Myocyte (in vitro differentiated cells): ENCODE measurements around the gene IGHMBP2. TPM values are rescaled to one million over a fixed set of nuclear protein-coding genes. Genes with fewer than 3 reads are reported as not detected.

ENCODE experiments used
- DNase-seq: peaks from one replicate; pipeline ENCODE4 v3.0.0-alpha.2; 2012; ENCODE audit warnings: low read depth
- total RNA-seq: library from RNA; depleted of rRNA; stranded (reverse); fragments of >200 nt; gene quantifications from 2 replicates; pipeline ENCODE4 v1.2.3, GENCODE V29; 2014

Gene IGHMBP2
- total RNA-seq, 1 donor from 2014 or later: 9.7 TPM

DNA sequence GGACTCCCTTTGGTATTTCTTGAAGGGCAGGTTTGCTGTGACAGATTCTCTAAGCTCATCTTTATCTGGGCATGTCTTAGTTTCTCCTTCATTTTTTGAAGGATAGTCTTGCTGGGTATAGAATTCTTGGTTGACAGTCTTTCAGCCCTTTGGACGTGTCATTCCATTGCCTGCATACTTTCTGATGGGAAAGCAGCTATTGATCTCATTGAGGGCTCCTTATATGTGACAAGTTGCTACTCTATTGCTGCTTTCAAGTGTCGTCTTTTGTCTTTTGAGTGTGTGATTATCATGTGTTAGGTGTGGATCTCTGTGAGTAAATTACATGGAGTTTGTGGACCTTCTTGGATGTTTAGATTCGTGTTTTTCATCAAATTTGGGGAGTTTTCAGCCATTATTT is 21.9 kb downstream of the IGHMBP2 start:
- no peak for DNase-seq

DNA sequence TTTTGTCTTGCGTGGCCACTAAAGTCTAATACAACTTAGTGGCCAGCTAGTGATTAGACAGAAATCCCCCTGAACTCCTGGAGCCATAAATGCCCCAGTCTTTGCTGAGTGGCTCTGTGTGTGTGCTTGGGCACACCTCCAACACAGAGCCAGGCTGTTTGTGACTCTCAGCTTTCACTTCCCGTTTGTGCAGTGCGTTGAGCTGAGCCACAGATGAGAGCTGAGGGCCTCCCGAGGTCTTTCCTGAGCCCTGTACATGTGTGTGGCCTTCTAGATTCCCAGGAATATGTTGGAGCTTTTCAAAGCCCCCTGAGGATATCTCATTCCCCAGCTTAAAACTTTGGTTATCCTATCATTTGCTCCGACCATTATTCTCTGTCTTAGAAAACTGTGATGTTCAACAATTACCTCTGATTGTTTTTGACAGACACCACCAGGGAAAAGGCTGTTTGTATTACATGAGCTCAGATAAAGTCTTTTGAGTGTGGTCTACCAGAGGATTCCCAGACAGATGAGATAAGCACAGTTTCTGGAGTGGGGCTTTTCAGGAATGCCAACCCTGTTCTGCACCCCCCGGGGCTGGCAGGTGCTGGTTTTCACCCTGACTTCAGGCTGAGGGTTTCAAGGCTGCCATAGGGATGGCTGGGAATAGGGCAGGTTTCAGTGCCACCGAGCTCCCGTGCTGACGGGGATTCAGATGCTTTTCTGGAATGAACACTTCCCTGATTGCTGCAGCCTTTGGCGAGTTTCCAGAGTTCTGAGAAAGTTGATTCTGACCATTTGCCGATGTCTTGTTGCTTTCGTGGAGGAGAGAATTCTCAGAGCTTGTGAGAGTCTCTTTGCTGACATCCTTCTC is 23.8 kb downstream of the IGHMBP2 start:
- peak; percentile 35 for DNase-seq

DNA sequence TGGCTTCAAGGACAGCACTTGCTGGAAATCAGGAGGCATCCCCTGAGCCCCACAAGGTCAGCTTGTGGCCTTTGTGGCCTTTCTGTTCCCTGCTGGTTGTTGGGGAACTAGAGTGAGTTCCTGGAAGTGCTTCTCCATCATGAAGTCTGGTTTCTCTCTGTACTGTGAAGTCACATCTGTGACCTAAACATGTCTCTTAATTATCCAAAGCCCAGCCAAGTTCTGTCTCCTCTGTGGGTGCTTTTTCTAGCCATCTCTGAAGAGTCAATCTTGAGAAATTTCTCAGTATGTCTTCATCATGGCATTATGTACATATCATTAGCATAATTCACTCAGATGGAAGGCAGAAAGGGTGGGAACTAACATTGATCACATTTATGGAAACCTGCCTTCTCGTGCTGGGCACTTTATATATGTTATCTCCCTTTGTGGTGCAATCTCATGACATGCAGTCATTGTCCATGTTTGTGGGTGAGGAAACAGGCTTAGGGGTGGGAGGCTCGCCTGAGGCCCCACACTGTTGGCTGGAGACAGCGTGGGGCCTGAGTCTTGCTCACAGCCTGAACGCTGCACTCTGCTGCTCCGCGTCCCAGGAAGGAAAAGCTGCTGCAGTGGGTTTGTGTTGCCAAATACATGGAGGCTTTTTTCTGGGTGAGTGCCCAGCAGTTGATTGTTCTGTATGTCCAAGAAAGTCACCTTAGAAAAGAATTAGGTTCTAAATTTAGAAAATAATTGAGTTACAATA is 24.6 kb downstream of the IGHMBP2 start:
- no peak for DNase-seq

- no peak for DNase-seq
Measured at GRCh38 chr11:68929135-68929534, 25.4 kb downstream of the IGHMBP2 start.

GRCh38 chr11:68929706-68930570 is 26.2 kb downstream of the IGHMBP2 start:
- no peak for DNase-seq

DNA sequence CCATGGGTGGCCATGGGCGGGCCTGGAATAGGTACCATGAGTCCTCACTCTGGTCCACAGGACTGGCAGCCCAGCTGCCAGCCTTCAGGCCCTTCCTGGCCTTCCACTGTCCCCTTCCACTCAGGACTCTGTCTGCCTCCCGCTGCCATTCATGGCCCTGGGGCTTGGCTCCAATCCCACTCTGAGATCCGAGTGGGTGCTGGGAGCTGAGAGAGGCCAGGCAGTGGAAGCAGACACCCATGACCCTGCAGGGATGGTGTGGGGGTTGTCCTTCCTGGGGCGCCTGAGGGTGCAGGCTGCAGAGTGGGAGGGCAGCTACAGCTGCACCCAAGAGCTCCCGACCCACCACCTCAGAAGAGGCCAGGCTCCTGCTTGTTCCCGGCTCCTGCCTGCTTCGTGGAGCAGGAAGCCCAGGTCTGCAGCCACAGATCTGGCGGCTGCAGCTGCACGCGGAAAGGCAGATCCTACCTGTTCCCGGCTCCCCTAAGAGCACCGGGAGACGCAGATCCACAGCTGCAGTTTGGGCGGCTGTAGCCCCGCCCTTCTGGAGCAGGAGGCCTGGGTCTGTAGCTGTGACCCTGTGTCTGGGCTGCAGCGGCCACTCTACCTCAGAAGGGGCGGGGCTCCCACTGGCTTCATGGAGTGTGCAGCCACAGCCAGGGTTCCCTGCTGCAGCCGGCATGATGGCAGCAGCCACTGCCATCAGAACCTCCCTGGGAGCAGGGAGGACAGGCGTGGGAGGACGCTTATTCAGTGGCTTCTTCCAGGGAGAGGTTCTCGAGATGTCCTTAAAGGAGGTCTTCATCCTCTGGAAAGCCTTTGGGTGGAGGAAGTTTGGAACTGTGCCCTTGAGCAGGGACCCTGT is 27.5 kb downstream of the IGHMBP2 start:
- no peak for DNase-seq

DNA sequence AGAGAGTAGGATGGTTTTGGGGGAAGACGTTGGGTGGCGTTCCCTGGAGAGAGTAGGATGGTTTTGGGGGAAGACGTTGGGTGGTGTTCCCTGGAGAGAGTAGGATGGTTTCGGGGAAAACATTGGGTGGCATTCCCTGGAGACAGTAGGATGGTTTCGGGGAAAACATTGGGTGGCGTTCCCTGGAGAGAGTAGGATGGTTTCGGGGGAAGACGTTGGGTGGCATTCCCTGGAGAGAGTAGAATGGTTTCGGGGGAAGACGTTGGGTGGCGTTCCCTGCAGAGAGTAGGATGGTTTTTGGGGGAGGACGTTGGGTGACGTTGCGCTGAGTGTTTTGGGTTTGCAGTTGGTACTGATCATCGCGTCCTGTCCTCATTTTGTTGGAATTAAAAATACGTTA is 28.2 kb downstream of the IGHMBP2 start:
- DNase-seq: no peak

DNA sequence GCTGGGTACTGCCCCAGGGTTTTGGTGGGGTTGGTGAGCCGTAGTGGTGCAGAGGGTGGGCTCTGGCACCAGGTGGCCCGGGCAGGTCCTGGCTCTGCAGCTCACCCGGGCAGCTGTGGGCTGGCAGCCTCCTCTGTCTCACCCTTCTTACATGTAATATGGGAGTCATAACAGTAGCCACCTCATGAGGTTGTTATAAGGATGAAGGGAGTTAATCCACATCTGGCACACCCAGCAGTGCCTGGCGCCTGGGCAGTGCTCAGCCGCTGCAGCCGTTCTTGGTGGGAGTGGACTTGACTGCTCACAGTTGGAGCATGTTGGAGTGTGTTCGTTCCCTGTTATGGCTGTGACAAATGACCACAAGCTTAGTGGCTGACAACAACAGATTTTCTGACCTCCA is 28.7 kb downstream of the IGHMBP2 start:
- DNase-seq: no peak

DNA sequence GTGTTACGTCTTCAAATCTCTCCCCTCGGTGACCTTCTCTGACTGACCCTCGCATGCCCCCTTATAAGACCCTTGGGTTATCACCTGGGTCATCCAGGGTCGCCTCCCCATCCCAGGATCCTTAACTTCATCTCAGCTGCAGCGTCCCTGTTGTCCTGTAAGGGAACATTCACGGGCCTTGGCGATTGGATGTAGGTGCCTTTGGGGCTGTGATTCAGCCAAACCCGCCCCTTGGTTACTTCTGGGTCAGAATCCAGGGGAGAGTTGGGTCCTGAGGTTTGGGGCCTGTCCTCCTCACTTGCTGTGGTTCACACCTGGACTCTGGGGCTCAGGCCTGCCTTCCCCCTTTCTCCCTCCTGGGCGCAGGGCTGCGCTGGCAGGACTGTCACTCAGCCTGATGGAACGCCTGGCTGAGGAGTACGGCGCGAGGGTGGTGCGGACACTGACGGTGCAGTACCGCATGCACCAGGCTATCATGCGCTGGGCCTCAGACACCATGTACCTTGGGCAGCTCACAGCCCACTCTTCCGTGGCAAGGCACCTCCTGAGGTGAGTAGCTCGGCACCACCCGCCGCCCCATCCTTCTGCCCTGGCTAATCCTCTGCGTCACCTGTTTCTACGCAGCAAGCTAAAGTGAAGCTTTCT is 29.4 kb downstream of the IGHMBP2 start:
- DNase-seq: no peak

GRCh38 chr11:68933605-68934320 is 30.1 kb downstream of the IGHMBP2 start:
- DNase-seq: no peak

GRCh38 chr11:68934321-68934645 is 30.6 kb downstream of the IGHMBP2 start:
- no peak for DNase-seq

GRCh38 chr11:68934666-68935065 is 31.0 kb downstream of the IGHMBP2 start:
- no peak for DNase-seq

DNA sequence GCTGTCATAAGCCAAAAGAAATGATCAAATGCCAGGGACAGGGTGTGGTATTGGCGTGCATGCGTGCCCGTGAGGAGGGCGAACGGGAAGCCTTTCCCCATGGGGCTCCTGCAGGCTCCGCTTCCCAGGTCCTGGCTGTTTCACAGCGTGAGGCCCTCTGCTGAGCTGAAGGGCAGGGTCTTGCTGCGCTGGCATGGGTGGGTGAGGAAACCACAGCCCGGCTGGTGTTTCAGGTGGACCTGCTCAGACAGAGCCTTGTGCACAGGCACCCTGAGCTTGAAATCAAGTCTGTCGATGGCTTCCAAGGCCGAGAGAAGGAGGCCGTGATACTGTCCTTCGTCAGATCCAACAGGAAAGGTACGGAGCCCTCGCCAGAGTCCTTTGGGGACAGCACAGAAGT is 31.4 kb downstream of the IGHMBP2 start:
- no peak for DNase-seq

DNA sequence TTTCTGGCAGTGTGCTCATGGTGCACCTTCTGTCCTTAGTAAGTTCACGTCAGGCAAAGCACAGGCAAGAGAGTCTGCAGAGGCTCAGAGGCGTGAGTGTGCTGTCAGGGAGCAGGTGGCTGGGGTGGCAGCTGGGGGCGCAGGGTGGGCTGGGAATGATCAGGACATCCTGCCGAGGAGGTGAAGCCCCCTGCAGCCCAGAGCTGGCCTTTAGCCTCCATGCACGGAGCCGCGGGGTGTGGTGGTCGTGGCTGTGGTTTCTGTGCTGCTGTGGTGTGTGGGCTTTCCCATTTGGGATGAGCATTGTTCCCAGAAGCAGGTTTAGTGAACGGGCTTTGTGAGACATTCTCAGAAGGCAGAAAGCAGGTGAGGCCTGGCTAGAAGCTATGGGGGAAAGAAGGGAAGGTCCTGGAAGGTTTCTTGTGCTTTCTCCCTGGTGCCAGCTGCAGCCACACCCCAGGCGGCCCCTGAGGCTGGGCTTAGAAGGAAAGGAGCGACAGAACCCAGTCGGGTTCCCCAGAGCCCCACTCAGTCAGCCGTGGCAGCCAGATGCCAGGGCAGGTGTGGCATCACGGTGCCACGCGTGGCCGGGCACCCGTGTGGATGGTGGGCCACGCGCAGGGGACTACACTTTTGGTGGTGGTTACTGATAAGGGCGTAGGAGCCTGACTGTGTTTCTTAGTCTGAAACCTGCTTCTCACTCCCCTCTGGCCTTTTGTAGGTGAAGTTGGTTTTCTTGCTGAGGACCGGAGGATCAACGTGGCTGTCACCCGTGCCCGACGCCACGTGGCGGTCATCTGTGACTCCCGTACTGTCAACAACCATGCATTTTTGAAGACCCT is 32.0 kb downstream of the IGHMBP2 start:
- no peak for DNase-seq

DNA sequence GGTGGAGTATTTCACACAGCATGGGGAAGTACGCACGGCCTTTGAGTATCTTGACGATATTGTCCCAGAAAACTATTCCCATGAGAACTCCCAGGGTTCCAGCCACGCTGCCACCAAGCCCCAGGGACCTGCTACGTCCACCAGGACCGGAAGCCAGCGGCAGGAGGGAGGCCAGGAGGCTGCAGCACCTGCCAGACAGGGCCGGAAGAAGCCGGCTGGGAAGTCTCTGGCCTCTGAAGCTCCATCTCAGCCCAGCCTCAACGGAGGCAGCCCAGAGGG is 32.6 kb downstream of the IGHMBP2 start:
- DNase-seq: no peak

DNA sequence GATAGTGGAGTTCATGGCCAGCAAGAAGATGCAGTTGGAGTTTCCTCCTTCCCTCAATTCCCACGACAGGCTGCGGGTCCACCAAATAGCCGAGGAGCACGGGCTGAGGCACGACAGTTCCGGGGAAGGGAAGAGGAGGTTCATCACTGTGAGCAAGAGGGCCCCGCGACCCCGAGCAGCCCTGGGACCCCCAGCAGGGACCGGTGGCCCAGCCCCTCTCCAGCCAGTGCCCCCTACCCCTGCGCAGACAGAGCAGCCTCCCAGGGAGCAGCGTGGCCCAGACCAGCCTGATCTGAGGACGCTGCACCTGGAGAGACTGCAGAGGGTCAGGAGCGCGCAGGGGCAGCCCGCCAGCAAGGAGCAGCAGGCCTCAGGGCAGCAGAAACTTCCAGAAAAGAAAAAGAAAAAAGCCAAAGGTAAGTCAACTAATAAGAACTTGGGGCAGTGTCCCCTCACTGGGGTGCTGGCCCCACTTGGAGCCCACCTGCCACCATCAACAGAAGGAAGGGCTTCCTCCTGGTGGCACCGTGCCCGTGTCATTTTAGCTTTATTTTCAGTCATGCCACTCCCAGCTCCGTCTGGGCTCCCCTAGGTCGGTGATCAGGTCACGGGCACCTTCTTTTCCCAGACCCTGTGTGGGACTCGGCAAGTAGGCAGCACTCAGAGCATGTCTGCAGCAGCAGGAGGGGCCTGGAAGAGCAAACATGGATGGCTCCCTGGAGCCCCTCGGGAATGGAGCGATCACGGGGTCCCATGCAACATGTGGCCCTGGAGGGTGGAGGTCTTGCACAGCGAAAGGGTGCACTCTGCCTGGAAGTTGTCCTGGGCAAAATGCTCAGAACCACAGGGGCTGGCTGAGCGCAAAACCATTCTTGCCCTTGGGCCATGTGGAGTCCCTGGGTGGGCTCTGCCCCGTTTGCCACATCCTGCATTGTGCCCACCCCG is 33.3 kb downstream of the IGHMBP2 start:
- no peak for DNase-seq

DNA sequence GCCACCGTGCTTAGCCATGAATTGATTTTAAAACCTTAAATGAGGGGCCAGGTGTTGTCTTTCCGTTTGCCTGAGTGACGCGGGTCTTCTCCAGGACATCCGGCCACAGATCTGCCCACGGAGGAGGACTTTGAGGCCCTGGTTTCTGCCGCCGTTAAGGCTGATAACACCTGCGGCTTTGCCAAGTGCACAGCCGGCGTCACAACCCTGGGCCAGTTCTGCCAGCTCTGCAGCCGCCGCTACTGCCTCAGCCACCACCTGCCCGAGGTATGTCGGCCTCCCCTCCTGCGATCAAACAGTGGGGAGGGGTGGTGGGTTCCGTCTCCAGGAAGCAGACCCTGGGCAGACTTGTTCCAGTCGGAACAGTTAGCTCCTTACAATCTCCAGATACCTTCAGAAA is 34.4 kb downstream of the IGHMBP2 start:
- DNase-seq: no peak
